Activated CD8-positive, alpha-beta memory T cell treated with anti-CD3 and anti-CD28 coated beads for 48 hours (primary cell): ENCODE results near the gene RAPGEF5.

Experiments used
- DNase-seq, 3 experiments: peaks; one replicate each; pipeline ENCODE4 v3.0.0-alpha.2; 2020; ENCODE audit warnings: low read depth in 2 of 3, low spot score in 2 of 3

The RAPGEF5 gene

GRCh38 chr7:22128528-22128920 lies 228.4 kb downstream of the RAPGEF5 start:
- no peak for DNase-seq

GRCh38 chr7:22127835-22128527 lies 229.0 kb downstream of the RAPGEF5 start:
- DNase-seq: no peak

GRCh38 chr7:22125436-22125835 lies 231.5 kb downstream of the RAPGEF5 start:
- no peak for DNase-seq

GRCh38 chr7:22124941-22125340 lies 232.0 kb downstream of the RAPGEF5 start:
- DNase-seq: no peak

GRCh38 chr7:22123139-22123538 lies 233.8 kb downstream of the RAPGEF5 start:
- DNase-seq: no peak

GRCh38 chr7:22121702-22122474 lies 235.1 kb downstream of the RAPGEF5 start:
- no peak for DNase-seq

GRCh38 chr7:22120391-22121053 lies 236.4 kb downstream of the RAPGEF5 start:
- DNase-seq: no peak

- no peak for DNase-seq
Measured at GRCh38 chr7:22117222-22117621, 239.7 kb downstream of the RAPGEF5 start.

GRCh38 chr7:22116451-22117030 lies 240.4 kb downstream of the RAPGEF5 start:
- no peak for DNase-seq

- no peak for DNase-seq
Measured at GRCh38 chr7:22115689-22116088, 241.3 kb downstream of the RAPGEF5 start.

GRCh38 chr7:22114440-22114981 lies 242.4 kb downstream of the RAPGEF5 start:
- no peak for DNase-seq

- no peak for DNase-seq
Measured at GRCh38 chr7:22113041-22113440, 243.9 kb downstream of the RAPGEF5 start.

GRCh38 chr7:22111661-22112060 lies 245.3 kb downstream of the RAPGEF5 start:
- no peak for DNase-seq

- no peak for DNase-seq
Measured at GRCh38 chr7:22110881-22111280, 246.1 kb downstream of the RAPGEF5 start.

- no peak for DNase-seq
Measured at GRCh38 chr7:22110227-22110839, 246.6 kb downstream of the RAPGEF5 start.

GRCh38 chr7:22109761-22110160 lies 247.2 kb downstream of the RAPGEF5 start:
- DNase-seq: no peak

- no peak for DNase-seq
Measured at GRCh38 chr7:22108151-22108845, 248.7 kb downstream of the RAPGEF5 start.

GRCh38 chr7:22105550-22105949 lies 251.4 kb downstream of the RAPGEF5 start:
- no peak for DNase-seq

- DNase-seq: no peak
Measured at GRCh38 chr7:22094413-22095342, 262.3 kb downstream of the RAPGEF5 start.
